ENCODE measurements around the gene TMEM170A.

The TMEM170A gene

DNA sequence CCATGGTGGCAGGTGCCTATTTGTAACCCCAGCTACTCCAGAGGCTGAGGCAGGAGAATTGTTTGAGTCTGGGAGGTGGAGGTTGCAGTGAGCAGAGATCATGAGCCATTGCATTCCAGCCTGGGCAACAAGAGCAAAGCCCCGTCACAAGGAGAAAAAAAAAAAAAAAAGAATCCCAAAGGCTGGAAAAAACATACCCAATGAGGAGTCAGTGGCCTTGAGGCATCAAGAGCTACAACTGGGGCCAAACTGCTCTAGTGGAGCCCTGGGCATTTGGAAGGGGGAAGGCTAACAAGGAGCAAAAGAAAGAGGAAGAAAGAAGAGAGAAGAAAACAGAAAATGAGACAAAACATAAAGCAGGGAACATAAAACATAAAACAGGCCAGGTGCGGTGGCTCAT is 23.8 kb upstream of the TMEM170A start:
- no peak overlapping the region for H3K4me3 Mint-ChIP-seq
- no peak overlapping the region for H3K27ac Mint-ChIP-seq
- no peaks in the 10 kb centered on the region for H3K9me3 Mint-ChIP-seq
- DNase-seq (ENCODE audit: low spot score in 2 of 2) (no peak), ATAC-seq (ENCODE audit: low read depth) (no peak)
- H3K36me3 Mint-ChIP-seq = no peaks in the 10 kb centered on the region
- peaks cover 7% of the 10 kb centered on the region for H3K27me3 Mint-ChIP-seq
- H3K4me1 Mint-ChIP-seq = peaks cover 24% of the 10 kb centered on the region

DNA sequence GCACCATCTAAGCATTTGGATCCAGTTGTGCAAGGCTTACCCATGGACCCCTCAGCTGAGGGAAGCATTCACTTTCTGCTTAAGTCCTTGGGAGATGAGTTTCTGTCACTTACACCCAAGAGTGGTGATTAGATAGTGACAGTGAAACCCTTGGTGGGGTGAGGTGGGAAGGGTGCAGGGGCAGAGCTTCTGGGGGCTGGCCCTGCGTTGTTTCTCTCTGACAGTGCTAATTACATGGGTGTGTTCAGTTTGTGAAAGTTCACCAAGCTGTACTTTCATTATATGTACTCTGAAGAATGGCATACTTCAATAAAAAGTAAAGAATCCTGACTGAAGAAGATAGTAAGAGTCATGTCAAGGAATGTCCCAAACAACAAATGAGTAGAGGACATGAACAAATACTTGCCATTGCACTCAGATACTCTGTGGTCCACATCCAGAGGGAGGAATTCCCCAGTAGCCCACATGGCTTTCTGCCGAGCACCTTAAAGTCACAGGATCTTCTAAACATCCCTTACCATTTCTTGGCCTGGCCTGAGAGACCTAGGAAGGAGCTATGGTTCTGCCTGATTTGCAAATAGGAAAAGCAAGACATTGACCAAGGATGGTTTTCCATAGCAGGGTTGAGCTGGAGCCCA is 22.3 kb upstream of the TMEM170A start:
- H3K27ac Mint-ChIP-seq = no peak overlapping the region

DNA sequence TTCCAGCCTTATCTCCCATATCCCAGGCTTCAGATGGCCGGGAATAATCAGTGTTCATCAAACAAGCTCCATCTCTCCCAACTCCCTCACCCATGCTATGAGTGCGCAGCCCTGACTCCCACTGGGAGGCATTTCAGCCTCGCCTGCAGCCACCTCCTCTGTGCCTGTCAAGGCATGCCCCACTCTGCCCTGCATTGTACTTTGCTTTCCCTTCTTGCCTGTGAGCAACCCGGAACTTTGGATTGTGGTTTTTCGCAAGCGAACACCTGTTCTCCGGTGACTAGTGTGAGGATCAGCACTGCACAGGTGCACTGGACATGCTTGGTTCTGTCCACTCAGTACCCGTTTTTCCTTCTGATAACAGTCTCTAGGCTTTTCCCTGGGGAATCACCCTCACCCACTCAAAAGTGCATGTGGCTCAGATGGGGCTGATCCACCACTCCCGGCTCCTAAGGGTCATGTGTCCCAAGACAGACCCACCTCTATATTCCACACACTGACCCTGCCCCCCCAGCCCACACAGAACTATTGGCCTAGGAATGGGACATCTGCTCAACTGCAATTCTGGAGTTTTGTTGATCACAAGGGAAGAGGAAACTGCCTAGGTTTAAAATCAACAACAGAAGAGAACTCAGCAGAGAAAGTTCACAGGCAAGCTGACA is 21.7 kb upstream of the TMEM170A start:
- ATAC-seq (ENCODE audit: low read depth) = no peak

More for the DNA sequence above, 22.3 kb upstream of the TMEM170A start:
- H3K27me3 Mint-ChIP-seq = peaks cover 7% of the 10 kb centered on the region
- DNase-seq (ENCODE audit: low spot score in 2 of 2) (no peak), ATAC-seq (ENCODE audit: low read depth) (no peak)
- no peaks in the 10 kb centered on the region for H3K36me3 Mint-ChIP-seq
- H3K4me1 Mint-ChIP-seq = peaks cover 24% of the 10 kb centered on the region
- H3K4me3 Mint-ChIP-seq = no peak overlapping the region
- H3K9me3 Mint-ChIP-seq = no peaks in the 10 kb centered on the region

DNA sequence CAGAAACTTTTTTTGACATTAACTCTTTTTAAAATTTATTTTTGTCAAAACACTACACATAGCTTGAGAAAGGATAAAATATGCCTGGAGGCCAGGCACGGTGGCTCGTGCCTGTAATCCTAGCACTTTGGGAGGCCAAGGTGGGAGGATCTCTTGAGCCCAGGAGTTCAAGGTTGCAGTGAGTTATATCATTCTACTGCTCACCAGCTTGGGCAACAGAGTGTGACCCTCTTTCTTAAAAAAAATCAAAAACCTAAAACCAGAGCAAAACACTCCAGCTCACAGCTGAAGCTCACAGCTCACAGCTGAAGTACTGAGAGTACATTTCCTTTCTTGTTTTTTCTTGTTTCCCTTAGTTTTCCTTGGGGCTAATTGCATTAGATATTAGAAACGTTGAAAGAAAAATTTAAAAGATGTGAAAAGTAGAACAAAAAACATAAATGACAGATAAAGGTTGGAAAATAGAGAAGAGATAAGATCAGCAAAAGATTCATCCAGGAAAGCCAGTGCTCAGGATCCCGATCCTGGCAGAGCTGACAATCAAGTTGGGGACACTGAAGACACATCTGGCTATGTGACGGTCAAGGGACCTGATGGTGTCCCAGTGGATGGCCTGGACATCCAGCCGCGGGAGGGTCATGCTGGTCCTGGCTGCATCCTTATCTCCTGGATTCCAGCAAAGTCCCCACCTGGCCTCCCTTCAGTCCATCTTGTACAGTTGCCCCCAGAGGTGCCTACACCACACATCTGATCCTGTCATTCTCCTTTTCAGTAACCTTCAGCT is 20.9 kb upstream of the TMEM170A start:
- Mint-ChIP-seq H3K36me3 (no peaks in the 10 kb centered on the region), H3K9me3 (no peaks in the 10 kb centered on the region), H3K27me3 (peaks cover 10% of the 10 kb centered on the region), H3K4me1 (peaks cover 24% of the 10 kb centered on the region), H3K27ac (peak overlapping the region; percentile 73), H3K4me3 (no peak overlapping the region)
- DNase-seq (ENCODE audit: low spot score in 2 of 2) (no peak), ATAC-seq (ENCODE audit: low read depth) (peak; percentile 82)

More for the DNA sequence above, 21.7 kb upstream of the TMEM170A start:
- Mint-ChIP-seq H3K36me3 (no peaks in the 10 kb centered on the region), H3K4me3 (peak overlapping the region; percentile 35), H3K27me3 (peaks cover 10% of the 10 kb centered on the region), H3K27ac (no peak overlapping the region), H3K9me3 (no peaks in the 10 kb centered on the region), H3K4me1 (peaks cover 24% of the 10 kb centered on the region)
- DNase-seq (ENCODE audit: low spot score in 2 of 2) = no peak

GRCh38 chr16:75483222-75483621 is 18.7 kb upstream of the TMEM170A start:
- ATAC-seq (ENCODE audit: low read depth) = no peak
- H3K27ac Mint-ChIP-seq = no peak overlapping the region
- no peak overlapping the region for H3K4me3 Mint-ChIP-seq
- peaks cover 6% of the 10 kb centered on the region for H3K27me3 Mint-ChIP-seq
- H3K36me3 Mint-ChIP-seq = no peaks in the 10 kb centered on the region
- no peak for DNase-seq (ENCODE audit: low spot score in 2 of 2)
- peaks cover 16% of the 10 kb centered on the region for H3K4me1 Mint-ChIP-seq
- H3K9me3 Mint-ChIP-seq = no peaks in the 10 kb centered on the region

DNA sequence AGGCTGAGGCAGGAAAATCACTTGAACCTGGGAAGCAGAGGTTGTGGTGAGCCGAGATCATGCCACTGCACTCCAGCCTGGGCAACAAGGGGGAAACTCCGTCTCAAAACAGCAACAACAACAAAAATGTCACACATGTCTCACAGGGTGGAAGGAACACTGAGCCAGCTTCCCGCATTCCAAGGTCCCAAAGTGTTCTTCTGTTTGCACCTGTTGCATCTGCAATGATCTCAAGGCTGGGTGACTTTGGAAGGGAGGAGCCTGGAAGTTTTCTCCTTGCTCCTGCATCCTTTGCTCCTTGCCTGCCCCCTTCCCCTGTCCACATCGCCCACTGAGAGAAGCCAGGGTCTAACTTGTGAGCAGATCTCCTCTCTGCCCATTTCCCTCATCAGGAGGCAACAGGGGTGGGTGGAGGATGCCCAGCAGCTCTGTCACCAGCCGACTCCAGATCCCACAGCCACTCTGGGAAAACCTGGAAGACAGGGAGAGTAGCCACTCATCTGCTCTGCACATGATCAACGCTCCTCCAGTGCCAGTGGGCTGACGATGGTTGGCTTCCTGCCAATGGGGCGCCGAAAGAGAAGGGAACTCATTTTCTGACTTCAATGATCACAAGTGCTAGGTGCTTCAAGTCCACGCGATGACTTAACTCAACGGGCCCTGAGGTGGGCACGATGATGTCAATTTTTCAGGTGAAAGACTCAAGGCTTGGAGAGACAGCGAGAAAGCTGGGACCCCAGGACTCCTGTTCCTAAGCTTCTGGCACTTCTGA is 18.1 kb upstream of the TMEM170A start:
- DNase-seq (ENCODE audit: low spot score in 2 of 2) = no peak
- H3K4me1 Mint-ChIP-seq = peaks cover 16% of the 10 kb centered on the region
- ATAC-seq (ENCODE audit: low read depth) = no peak
- no peaks in the 10 kb centered on the region for H3K9me3 Mint-ChIP-seq
- H3K27me3 Mint-ChIP-seq = peaks cover 8% of the 10 kb centered on the region
- H3K4me3 Mint-ChIP-seq = no peak overlapping the region
- no peak overlapping the region for H3K27ac Mint-ChIP-seq
- no peaks in the 10 kb centered on the region for H3K36me3 Mint-ChIP-seq

GRCh38 chr16:75481475-75481874 is 17.0 kb upstream of the TMEM170A start:
- Mint-ChIP-seq H3K27me3 (peaks cover 10% of the 10 kb centered on the region), H3K4me3 (no peak overlapping the region), H3K4me1 (peaks cover 16% of the 10 kb centered on the region), H3K36me3 (no peaks in the 10 kb centered on the region), H3K27ac (no peak overlapping the region), H3K9me3 (no peaks in the 10 kb centered on the region)
- DNase-seq (ENCODE audit: low spot score in 2 of 2) (no peak), ATAC-seq (ENCODE audit: low read depth) (no peak)

DNA sequence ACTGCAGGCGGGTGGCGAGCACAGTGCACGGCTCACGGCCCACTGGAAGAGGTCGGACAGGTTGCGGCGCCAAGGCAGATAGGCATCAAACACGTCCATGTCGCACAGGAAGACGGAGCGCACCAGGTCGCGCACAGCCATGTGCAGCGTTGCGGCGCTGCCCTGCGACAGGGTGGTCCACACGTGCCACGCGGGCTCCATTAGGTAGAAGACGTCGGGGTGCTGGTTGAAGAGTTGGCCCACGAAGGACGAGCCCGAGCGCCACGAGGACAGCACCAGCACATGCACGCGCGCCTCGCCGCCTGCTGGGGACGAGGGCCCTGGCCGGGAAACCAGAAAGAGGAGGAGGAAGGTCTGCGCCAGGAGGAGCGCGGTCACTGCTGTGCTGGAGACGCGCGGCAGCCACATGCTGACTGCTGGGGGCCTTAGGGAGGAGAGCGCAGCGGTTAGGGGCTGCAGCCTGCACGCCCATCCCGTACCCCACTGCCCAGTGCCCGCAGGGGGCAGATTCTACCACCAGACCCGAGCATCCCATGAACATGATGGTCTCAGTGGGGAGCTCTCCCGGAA is 15.0 kb upstream of the TMEM170A start:
- ATAC-seq (ENCODE audit: low read depth) (no peak), DNase-seq (ENCODE audit: low spot score in 2 of 2) (no peak)
- H3K9me3 Mint-ChIP-seq = no peaks in the 10 kb centered on the region
- no peak overlapping the region for H3K27ac Mint-ChIP-seq
- H3K36me3 Mint-ChIP-seq = no peaks in the 10 kb centered on the region
- no peak overlapping the region for H3K4me3 Mint-ChIP-seq
- no peaks in the 10 kb centered on the region for H3K4me1 Mint-ChIP-seq
- H3K27me3 Mint-ChIP-seq = peaks cover 6% of the 10 kb centered on the region

DNA sequence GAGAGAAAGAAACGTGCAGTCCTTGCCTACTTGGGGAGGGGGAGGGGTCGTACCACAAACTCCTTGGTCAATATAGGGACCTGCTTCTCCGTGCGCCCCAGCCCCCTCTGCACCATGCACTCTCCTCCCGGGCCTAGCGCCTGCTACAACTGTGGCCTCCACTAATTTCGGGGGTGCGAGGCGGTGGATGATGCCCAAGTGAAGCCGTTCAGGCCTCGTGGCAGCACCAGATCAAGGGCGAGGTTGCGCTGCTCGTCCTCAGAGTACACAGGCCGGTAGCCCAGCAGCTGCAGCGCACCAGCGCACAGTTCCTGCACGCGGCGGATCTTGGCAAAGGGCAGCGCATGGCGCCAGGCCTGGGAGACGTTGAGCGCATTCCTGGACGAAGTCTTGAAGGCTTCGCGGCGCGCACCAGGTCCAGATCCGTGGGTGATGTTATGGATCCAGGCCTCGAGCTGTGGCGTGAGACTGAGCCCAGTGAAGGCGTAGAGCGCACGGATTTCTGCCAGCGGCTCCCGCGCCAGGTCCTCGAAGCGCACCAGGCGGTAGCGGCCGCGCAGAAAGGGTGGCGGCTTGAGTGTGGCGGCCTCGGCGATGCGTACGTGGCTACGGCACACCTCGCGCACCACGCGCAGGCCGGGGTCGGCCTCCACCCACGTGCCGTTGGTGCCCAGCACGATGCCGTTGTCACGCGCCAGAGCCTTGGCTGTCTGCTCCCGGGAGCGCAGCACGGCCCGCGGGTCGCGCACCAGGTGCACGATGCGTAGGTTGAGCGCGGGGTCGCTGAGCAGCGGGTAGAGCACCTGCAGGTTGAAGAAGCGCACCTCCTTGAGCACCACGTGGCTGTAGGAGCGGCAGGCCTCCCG is 14.2 kb upstream of the TMEM170A start:
- no peak for ATAC-seq (ENCODE audit: low read depth)
- Mint-ChIP-seq H3K27me3 (peaks cover 6% of the 10 kb centered on the region), H3K4me1 (no peaks in the 10 kb centered on the region), H3K36me3 (no peaks in the 10 kb centered on the region), H3K27ac (no peak overlapping the region), H3K9me3 (no peaks in the 10 kb centered on the region), H3K4me3 (no peak overlapping the region)
- no peak for DNase-seq (ENCODE audit: low spot score in 2 of 2)

- H3K9me3 Mint-ChIP-seq = no peaks in the 10 kb centered on the region
- no peak overlapping the region for H3K4me3 Mint-ChIP-seq
- no peak overlapping the region for H3K27ac Mint-ChIP-seq
- H3K4me1 Mint-ChIP-seq = no peaks in the 10 kb centered on the region
- H3K36me3 Mint-ChIP-seq = no peaks in the 10 kb centered on the region
- ATAC-seq (ENCODE audit: low read depth) (no peak), DNase-seq (ENCODE audit: low spot score in 2 of 2) (no peak)
- peaks cover 6% of the 10 kb centered on the region for H3K27me3 Mint-ChIP-seq
These were observed 13.4 kb upstream of the TMEM170A start for GRCh38 chr16:75477680-75478473.

GRCh38 chr16:75476817-75477216 is 12.3 kb upstream of the TMEM170A start:
- DNase-seq (ENCODE audit: low spot score in 2 of 2) (no peak), ATAC-seq (ENCODE audit: low read depth) (no peak)
- H3K27ac Mint-ChIP-seq = no peak overlapping the region
- H3K27me3 Mint-ChIP-seq = peaks cover 7% of the 10 kb centered on the region
- no peaks in the 10 kb centered on the region for H3K9me3 Mint-ChIP-seq
- no peak overlapping the region for H3K4me3 Mint-ChIP-seq
- peaks cover 1% of the 10 kb centered on the region for H3K4me1 Mint-ChIP-seq
- H3K36me3 Mint-ChIP-seq = no peaks in the 10 kb centered on the region

GRCh38 chr16:75475420-75475847 is 10.9 kb upstream of the TMEM170A start:
- Mint-ChIP-seq H3K27me3 (peaks cover 5% of the 10 kb centered on the region), H3K4me3 (no peak overlapping the region), H3K27ac (no peak overlapping the region), H3K36me3 (no peaks in the 10 kb centered on the region), H3K4me1 (peaks cover 4% of the 10 kb centered on the region), H3K9me3 (no peaks in the 10 kb centered on the region)
- ATAC-seq (ENCODE audit: low read depth) (no peak), DNase-seq (ENCODE audit: low spot score in 2 of 2) (no peak)

All from memory B cell (primary cell).